Fibroblast of skin of scalp (primary cell): ENCODE data around the gene TFDP1.
"Not testable (repeated sequence)": the region's sequence is repeated elsewhere in the genome, so short reads cannot be mapped to it uniquely, and the experiment has no call there.

Experiments used
- DNase-seq: peaks from one replicate; pipeline ENCODE4 v3.0.0-alpha.2; 2013

Gene TFDP1

DNA sequence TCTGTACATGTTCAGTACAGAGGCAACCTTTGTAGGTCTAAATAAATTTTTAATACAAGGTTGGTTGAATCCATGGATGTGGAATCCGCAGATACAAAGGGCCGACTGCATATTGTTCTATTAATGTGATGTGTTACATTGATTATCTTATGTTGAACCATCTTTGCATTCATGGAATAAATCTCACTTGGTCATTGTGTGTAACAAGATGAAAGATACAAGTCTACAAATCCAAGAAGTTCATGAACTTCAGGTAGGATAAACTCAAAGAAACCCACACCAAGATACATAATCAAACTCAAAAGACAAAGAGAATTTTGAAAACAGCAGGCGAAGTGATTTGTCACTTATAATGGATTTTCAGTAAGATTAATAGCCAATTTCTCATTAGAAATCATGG lies 8.0 kb upstream of the TFDP1 start:
- DNase-seq: no peak

DNA sequence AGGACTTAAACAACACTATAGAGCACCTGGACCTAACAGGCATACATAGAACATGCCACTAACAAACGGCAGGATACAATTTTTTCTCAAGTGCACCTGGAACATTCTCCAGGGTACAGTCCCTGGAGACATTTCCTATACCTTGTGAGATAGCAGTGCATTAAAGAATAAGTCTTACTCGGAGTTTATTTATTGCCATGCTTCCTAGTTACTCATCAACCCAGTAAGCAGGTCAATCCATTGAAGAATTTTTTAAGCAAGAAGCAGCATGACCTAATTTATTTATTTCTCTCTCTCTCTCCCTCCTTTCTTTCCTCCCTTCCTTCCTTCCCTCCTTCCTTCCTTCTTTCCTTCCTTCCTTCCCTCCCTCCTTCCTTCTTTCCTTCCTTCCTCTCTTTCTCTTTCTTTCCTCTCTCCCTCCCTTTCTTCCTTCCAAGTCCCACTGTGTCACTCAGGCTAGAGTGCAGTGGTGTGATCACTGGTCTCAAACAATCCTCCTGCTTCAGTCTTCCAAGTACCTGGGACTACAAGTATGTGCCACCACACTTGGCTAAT lies 6.6 kb upstream of the TFDP1 start:
- DNase-seq: no peak

DNA sequence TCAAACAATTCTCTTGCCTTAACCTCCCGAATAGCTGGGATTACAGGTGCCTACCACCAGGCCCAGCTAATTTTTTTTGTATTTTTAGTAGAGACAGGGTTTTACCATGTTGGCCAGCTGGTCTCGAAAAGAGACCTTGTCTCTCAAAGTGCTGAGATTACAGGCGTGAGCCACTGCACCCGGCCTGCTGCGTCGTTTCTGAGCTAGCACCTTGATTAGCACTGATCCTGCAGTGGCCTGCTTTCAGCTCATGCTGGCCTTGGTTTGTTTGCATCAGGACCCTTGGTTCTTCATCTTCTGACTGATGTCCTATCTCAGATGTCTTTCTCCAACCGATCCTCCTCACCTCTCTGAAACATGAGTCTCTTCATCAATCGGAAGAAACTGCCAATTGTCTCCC lies 4.9 kb upstream of the TFDP1 start:
- no peak for DNase-seq

DNA sequence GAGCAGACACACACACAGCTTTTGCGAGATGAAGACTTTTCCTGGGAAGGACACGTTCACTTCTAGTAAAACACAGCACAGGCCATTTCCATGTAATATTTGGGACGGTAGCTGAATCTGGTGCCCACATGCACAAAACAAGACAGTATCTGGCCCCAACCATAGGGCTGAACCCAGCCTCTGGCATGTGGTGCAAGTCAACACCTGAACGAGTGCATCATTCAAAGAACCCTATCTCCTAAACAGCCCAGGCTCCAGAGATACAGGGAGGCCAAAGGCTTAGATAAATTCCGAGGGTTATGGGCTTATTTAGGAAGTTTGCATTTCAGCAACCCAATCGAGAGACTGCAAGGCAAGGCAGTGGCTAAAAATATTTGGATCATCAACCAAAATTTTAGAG lies 2.7 kb upstream of the TFDP1 start:
- no peak for DNase-seq

DNA sequence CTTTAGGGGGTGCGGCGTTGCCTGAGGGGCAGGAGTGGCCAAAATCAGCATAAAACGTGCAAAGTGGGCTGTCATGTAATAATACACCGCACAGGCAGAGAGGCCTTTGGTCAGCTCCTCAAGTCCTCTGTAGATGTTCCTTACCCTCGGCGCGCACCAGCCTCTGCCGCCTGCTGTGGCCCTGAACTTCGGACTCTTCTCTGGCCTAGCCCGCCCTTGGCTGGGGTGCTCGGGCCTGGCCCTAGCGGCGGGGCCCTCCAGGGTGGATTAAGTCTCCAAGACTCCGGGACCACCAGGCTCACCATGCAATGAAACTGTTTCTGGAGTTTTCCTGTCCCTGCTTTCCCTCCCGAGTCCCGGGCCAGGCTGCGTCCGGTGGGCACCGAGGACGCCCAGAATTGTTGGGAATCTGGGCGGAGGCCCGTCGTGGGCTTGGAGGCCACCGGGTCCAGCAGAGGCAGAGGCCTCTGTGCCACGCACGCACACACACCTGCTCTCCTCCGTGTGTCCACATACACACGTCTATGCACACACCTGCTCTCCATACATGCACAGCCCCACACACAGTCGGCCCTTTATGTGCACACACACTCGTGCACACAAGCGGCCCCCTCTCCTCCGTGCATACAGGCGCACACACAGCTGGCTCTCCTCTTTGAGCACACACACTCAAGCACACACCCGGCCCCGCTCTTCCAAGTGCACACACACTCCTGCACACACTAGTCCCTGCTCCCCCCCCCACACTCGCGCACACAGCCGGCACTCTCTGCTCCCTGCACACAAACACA lies 1.5 kb upstream of the TFDP1 start:
- DNase-seq: no peak

DNA sequence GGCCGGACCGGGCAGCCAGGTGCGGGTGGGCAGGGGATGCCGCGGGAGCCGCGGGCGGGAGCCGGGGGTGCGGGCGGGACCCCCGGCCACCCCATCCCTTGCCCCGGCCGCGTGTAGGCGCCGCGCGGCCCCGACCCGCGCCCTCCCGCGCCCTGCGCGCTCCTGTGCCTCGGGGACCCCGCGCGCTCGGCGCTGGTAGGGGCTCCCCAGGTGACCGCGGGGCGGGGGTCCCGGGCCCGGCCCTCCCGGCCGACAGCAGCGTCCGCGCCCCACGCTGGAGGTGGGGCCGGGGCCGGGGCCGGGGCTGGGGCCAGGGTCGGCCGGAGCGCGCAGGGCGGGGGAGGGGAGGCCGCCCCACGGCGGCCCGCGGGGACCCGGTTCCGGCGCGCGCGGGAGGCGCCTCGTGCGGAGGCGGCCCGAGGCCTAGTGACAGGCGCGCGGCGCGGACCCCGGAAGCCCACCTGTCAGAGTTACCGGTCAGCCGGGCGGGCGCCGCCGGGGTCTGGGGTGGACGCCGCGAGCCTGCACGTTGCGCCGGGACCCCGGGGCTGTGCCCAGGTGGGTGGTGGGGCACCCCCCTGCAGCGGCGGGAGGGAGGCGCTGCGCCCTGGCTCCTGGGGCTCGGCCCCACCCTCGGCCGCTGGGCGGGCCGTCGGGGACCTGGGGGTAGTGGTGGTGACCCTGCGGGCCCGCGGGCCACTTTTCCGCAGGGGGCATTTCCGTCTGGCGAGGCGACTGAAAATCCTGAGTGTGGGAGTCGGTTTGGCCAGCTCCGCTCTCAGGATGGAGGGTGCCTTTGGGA lies 518 bp downstream of the TFDP1 start:
- DNase-seq: no peak

DNA sequence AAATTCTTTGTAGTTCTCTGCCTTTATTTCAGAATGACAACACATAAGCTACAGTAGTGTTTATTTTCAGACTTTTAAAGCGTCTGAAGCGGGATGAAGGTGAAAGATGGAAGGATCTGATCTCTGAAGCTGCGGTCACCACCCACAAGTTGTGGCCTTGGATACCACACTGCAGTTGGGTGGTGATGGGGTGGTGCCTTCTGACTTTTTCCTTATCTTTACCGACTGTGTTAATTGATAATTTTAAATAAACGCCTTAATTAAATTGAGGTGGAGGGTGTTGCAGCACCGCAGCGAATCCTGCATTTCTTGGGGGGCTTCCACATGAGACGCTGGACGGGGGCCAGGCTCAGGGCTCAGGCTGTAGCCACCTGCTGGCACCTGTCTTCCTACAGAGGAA lies 1.3 kb downstream of the TFDP1 start:
- no peak for DNase-seq

DNA sequence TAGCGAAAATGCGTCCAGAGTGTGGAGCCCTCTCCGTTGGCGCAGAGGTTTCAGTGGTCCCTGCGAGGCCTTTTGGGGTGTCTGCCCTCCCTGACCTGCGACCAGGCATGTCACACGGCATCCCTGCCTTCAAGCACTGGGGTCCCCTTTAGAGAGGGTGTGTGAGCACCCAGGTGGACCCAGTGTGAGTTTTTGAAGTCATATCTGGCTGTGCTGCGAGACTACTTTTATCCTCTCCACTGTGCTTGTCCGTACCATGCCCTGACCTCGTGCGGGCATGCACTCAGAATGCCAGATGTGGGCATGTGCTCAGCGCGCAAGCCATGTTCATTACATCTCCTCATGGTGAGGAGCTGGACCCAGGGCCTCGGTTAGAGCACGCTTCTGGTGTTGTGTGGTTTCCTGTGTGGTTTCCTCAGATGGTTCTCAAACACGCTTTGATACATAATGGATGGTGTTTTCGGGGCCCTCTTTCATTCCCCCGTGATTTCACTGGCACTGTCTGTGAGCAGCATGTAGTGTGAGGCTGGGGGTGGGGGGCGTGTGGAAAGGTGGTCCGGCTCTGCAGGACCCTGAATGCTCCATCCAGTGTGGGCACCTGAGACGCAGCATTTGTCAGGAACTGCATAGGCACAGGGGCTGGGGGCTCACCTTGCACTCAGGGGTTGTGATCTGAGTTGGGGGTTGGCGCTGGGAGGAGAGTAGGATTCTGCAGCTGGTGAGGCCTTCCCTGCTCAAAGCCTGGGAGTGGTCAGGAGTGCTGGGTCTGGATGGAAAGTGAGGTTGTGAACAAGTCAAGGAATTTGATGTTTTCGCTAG lies 2.3 kb downstream of the TFDP1 start:
- DNase-seq: no peak

DNA sequence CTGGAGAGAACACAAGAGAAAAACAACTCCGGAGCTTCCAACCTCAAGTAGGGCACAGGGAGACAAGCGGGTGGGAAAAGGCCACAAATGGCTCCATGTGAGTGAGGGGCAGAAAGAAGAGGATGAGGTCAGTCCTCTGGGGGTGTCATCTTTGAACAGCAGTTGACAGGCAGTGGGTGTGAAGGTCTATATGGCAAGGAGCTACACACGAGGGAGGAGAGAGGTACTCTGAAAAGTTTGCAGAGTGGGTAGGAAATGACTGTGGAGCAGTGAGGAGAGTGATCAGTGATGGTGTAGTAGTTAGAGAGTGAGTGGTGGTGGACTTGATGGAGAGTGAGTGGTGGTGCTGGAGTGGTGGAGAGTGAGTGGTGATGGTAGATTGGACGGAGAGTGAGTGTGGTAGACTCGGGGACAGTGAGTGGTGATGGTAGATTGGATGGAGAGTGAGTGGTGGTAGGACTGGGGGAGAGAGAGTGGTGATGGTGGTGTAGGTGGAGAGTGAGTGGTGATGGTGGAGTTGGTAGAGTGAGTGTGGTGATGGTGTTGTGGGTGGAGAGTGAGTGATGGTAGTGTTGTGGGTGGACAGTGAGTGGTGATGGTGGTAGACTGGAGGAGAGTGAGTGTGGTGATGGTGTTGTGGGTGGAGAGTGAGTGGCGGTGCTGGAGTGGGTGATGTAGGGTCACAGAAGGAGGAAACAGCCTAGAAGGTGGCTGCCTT lies 4.0 kb downstream of the TFDP1 start:
- no peak for DNase-seq

DNA sequence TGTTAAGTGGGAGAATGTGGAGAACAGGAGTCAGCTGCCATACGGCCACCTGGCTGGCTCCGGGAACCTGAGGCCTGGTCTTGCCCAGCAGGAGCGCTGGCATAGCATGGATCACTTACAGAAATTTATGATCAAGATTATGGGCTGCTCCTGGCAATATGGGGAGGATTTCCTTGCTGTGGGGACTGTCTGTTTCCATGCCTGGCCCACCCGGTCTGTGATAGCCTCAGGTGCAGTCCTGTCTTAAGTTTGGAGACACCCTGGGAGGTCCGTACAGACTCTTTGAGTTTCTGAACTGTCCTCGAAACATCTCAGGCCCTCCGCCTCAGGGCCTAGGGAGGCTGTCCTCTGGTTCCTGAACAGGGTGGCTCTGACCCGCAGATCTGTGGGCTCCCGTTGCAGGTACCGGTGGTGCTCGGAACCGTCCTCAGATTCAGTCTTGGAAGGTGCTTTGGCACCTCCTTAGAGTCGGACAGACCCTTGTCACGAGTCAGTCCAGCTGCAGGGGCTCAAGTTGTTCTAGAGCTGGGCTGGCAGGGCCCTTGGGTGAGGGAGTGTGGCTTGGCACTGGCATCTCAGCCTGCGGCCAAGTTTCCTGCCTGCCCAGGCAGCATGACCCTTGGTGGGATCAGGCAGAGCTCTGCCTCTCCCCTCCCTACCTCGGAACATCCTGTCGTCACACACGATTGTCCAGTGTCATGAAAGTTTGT lies 4.9 kb downstream of the TFDP1 start:
- DNase-seq: no peak

DNA sequence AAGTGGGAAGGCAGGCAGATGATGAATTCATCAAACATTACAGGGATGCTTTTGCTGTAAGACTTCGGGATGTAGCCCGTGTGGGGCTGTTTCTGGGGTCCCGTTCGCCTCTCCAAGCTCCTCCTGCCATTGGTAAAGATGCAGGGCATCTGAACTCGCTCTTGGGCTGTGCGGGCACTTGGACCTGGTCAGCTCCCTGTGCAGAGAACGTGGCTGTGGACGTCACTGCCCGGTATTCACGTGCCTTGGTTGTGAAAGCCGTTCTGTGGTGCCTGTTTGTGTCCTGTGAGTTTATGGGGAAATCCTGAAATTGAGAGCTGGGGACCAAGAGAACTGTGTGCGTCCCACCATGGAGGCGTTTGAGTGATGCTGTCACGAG lies 5.4 kb downstream of the TFDP1 start:
- DNase-seq: no peak

DNA sequence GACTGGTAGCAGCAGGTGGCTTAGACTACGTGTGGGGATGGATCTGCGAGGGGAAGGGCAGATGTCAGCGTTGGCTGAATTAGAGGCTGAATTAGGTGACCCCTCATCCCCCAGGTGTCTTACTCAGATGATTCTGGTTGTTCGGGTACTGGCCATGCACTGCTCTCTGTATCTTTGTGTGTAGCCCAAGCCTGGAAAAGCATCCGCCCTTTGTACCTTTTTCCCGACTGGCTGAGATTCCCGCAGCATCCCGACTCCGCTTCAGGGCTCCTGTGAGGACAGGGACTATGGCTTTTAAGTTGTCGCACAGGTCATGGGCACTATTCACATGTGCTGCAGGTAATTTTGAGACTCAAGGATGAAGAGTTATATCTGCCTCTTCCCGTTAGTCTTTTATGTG lies 7.2 kb downstream of the TFDP1 start:
- no peak for DNase-seq

DNA sequence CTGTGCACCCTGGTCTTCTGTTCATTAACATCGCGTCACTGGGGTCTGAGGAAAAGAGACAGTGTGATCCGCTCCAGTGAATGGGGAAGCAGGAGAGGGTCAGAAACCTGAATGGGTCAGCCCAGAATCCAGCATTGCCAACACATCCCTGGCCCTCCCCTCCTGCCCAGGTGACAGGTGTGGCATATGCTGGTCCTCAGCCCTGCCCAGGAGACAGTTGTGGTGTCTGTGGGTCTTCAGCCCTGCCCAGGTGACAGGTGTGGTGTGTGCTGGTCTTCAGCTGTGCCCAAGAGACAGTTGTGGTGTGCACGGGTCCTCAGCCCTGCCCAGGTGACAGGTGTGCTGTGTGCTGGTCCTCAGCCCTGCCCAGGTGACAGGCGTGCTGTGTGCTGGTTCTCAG lies 8.0 kb downstream of the TFDP1 start:
- DNase-seq: no peak

DNA sequence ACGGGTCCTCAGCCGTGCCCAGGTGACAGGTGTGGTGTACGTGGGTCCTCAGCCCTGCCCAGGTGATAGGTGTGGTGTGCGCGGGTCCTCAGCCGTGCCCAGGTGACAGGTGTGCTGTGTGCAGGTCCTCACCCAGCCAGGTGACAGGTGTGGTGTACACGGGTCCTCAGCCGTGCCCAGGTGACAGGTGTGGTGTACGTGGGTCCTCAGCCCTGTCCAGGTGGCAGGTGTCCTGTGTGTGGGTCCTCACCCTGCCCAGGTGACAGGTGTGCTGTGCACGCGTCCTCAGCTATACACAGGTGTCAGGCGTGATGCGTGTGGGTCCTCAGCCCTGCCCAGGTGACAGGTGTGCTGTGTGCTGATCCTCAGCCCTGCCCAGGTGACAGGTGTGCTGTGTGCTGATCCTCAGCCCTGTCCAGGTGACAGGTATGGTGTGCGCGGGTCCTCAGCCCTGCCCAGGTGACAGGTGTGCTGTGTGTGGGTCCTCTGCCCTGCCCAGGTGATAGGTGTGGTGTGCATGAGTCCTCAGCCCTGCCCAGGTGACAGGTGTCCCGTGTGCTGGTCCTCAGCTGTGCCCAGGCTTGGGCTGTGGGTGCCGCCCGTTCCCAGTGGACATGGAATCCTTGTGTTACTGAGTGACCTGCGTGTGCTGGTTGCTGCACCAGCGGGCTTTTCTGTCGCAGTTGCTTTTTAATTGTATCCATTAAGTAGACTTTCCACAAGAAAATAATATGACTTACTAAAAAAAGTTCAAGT lies 9.7 kb downstream of the TFDP1 start:
- DNase-seq: not testable (repeated sequence)

DNA sequence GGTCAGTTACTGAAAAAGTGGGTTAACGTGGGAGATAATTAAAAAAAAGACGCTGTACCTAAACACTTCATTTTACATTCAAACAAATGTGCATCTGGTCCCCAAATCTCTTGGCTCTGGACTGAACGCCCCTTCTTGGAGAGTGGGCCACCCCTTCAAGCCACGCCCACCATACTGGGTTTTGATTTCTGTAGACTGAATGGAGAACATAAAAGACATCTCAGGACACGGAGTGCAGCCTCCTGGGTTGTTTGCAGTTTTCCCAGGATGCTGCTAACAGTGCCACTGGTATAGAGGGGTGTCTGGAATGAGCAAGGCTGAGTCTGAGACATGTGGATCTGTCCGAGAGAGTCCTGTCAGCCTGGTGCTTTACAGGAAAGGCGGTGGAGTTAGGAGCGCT lies 10.6 kb downstream of the TFDP1 start:
- DNase-seq: no peak

DNA sequence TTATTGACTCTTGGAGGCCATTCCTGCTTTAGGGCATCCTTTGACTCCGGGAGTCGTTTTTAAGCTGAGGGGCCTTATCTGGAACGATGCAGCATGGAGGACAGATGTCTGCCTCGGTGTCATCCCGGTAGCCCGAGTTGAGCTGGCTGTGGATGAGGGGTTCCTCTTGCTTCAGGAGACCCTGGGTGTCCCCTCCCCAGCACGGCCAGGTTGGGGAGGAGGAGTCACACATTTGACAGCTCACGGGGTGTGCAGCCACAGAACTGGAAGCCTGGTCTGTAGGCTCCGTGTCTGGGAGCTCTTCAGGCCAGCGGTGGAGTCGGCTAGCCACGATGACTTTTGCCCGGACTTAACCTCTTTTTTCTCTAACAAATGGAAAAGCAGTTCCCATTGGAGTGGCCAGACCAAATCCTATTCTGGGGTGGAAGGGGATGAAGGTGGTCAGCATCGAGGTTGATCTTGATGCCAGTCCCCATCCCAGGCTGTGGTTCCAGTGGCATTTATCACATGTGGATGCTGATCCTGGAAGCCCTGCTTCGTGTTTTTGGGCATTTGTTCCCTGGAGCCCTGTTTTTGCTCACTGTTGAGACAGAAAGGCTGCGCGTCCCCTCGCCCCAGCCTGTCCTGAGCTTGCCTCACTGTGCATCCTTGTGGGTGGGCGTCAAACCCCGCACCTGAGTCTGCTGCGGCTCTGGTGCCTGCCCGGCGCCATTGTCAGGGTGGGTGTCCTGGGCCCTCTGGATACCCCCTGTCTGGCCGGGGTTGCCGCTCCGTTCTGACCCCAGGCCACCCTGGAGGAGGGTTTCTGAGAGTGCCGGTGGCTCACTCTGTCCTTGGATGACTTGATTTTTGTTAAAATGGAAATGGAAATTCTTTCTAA lies 12.0 kb downstream of the TFDP1 start:
- no peak for DNase-seq

DNA sequence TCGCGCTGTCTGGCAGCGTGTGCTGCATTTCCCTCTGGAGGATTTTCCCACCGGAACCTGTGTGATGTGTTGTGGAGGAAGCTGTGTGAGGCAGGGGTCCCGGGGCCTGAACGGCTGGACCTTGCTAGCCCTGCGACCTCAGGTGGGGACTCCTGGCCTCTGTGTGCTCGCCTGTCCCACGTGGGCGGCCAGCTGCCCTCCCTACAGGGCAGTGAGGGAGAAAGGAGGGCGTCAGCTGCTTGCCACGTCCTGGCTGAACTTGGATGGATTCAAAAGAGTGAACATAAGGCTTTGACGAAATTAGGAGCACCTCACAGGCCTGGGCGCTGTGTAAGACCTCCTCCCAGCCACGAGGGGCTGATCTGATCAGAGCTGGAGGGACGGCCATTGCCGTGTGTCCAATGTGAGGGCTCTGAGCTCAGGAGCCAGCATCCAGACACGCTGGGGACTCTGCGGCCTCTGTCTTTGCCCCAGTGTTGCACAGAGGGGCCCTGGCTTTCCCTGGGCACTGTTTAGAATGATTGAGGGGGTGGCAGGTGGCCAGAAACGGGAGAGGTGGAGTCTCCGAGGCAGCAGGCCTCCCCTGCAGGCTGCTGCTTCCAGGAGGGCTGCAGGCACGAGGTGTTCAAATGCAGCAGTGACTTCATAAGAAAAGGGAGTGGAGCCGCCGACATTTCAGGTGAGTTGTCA lies 13.0 kb downstream of the TFDP1 start:
- no peak for DNase-seq

DNA sequence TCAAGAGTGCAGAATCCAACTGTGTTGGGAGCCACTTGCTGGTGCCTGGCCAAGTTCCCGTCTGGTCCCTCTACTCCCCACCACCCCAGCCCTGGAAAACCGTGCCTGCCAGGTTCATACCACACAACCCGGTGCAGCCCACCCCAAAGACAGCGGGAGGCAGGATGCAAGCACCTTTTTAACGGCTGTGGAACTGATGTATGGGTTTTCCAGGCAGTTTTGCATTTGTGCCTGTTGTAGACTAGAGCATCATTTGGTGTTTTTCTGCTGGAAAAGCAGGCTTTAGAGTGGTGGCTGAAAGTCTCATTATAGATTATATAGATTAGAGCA lies 13.5 kb downstream of the TFDP1 start:
- DNase-seq: no peak

DNA sequence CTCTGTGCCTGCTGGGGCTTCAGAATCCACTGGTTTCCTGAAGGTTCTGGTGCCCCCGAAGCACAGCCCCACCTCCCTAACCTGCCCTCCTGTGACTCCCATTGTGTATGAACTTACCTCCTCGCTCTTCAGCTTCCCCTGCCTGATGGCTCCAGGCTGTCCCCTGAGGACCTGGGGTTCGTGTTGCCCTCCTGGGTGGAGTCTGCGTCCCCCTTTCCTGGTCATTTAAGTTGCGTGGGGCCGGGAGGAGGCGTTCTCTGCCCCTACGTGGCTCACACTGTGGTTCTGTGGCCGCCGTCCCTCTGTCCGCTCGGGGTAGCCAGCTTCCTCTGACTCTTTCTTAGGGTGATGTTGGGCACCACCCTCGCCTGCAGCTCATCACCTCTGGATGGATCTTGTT lies 13.9 kb downstream of the TFDP1 start:
- no peak for DNase-seq
